Measurements from ENCODE around the gene DDC.
A peak's percentile ranks its signal among the peaks of the same experiment; 100 is the strongest.

DNA sequence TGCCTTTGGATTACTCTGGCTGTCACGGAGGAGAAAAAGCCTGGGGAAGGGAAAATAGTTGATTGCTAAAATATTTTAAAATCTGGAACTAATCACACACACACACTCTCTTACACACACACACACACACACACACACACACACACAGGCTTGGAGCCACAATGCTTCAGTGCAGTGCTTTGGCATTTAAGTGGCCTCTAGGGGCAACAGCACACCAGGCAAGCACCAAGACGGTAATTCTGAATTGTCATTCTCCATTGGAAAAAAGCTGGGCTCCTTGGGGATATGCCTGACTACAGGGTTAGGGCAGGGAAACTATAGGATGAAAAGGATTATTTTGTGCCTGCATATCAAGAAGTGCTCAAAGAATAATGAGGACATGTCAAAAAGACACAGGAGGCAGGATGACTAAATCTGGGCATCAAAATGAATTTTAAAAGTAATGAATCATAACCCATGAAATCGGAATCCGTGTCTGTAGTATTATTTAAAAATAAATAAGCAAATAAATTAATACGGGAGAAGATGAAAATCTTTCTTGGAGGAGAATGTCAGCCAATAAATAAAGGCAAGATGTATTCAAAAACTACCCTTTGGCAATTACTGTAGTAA lies 30.4 kb upstream of the DDC start:
- TF ChIP-seq, protein P1, sequence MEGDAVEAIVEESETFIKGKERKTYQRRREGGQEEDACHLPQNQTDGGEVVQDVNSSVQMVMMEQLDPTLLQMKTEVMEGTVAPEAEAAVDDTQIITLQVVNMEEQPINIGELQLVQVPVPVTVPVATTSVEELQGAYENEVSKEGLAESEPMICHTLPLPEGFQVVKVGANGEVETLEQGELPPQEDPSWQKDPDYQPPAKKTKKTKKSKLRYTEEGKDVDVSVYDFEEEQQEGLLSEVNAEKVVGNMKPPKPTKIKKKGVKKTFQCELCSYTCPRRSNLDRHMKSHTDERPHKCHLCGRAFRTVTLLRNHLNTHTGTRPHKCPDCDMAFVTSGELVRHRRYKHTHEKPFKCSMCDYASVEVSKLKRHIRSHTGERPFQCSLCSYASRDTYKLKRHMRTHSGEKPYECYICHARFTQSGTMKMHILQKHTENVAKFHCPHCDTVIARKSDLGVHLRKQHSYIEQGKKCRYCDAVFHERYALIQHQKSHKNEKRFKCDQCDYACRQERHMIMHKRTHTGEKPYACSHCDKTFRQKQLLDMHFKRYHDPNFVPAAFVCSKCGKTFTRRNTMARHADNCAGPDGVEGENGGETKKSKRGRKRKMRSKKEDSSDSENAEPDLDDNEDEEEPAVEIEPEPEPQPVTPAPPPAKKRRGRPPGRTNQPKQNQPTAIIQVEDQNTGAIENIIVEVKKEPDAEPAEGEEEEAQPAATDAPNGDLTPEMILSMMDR (conservative IDR thresholded peaks at IDR 0.05; ENCODE audit: low read length), result peak; percentile 69
- no peak for TF ChIP-seq EZH2phosphoT487 (IDR thresholded peaks at IDR 0.05; ENCODE audit: borderline replicate concordance)

Data from Loucy (cell line).